ENCODE results near the gene PLPP2.

Gene PLPP2

DNA sequence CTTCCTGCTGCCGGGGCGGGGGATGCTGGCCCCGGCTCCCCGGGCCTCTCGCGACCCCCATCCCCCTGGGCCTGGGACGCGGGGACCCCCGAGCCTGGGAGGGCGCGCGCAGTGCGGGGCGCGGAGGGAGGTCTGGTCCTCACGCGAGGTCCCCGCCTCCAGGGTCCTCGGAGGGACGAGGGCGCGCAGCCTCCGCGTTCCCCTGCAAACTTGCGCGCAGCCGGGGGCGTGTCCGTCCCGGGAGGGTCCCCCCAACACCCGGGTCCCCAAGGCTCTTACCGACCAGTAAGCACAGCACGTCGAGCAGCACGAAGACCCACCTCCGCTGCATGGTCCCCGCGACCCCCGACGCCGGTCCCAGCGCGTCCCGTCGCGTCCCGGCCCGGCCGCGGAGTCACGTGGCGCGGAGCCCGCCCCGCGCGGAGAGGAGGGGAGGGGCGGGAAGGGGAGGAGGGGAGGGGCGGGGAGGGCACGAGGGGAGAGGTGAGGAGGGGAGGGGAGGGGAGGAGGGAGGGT, at the start of gene PLPP2:
TSS of gene PLPP2 (minus strand) at position 398 of the 516 bp plus-strand sequence. CDS start at position 331, 67 bp downstream.
- DNase-seq = no peak

DNA sequence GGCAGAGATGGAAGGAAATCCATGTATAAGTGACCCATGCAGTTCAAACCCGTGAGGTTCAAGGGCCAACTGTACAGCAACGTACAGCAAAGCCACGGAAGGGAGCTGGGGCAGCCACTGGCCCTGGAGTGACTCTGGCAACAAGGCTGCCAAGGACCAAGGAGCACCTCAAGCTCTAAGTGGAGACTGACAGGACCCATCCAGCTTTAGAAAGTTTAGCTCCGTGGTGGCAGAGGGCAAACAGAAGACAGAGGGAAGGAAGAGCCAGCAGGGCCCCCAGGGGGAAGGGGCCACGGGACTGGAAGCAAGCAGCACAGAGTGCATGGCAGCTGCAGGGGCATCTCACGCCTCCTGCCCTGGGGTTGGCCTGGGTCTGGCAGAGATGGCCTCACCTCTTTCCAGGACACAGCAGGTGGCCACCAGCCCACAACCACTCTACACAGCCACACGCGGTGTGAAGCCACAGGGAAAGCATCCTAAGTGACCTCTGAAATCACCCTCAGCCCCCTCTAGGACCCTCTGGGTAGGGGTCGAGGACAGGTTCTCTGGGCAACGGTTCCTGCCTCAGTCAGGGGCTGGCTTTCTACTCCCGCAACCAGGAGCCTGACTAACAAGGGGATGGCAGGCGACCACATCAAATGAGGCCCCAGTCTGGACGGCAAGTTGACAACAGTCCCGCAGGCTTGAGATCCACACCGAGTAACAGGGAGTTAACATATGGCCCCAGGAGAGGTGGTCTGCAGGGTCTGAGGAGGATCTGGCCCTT, 49.6 kb upstream of the PLPP2 start:
- no peak for DNase-seq

DNA sequence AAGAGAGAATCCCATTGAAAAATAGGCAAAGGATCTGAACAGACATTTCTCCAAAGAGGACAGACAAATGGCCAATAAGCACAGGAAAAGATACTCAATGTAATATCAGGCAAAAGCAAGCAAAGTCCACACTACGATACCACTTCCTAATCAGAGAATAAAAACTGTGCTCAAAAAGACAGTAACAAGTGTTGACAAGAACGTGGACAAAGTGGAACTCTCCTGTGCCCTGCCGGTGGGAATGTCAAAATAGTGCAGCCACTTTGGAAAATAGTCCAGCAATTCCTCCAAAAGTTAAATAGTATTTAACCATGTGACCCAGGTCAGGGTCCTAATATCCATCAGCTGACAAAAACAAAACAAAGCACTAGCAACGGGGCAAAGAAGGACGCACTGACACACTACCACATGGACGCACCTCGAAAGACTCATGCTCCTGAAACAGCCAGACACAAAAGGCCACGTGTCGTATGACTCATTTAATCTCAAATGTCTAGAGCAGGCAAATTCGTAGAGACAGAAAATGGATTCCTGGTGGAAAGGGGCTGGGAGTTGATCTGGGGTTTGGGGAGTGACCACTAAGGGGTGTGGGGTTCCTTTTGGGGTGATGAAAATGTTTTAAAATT, 48.2 kb upstream of the PLPP2 start:
- DNase-seq = no peak

DNA sequence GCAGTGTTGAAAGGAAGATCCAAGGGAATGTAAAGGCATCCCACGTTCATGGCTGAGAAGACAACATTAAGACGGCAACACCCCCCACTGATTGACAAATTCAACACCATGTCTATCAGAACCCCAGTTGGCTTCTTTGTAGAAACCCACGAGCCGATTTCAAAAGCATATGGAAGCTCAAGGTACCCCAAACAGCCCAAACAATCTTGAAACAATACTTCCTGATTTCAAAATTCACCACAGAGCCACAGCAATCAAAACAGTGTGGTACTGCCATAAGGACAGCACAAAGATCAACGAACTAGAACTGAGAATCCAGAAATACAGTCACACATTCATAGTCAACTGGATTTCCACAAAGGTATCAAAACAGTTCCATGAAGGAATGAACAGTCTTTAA, 47.2 kb upstream of the PLPP2 start:
- no peak for DNase-seq

DNA sequence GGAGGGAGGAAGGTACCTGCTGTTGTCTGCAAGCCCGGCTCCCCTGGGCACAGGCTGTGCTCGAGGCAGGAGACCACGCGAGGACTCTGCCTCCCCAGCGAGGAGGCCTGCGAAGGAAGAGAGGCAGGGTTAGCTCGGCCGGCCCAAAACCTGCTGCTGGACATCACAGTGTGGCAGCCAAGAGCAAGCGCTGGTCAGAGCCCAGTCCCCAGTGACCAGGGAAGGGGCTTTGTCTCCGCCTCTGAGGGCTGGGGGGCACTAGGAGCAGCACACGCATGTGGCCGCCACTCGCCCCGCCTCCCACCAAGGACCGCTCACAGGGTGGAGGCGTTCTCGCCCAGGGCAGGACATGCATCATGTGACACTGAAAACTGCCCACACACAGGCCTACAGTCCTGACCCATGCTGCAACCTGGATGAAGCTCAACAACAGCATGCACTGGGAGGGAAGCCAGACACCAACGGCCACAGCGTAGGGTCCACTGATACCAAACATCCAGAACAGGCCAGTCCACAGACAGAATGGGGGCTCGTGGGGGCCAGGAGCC, 44.9 kb upstream of the PLPP2 start:
- no peak for DNase-seq

DNA sequence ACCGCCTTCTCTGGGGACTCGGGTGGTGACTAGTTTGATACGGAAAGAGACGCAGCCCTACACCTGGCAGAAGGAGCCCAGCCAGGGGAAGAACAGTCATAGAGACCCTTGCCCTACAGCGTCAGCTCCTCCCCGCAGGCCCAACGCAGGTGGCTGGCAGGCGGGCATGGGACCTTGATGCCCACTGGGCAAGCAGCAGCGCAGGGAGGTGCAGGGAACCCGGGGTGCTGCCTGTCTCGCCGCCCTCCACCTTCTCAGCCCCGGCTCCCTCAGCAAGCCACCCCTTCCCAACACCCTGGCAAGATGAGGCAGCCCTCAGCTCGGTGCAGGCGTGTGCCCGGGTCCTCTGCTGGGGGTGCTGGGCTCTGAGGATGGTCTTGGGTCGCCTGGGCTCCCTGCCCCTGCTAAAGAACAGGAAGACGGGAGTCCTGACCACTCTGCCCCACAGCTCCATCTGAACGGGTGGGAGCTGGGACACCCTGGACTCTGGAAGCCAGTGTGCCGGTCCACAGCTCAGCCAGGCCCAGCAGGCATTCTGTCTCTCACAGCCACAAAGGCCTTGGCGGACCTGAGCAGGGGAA, 44.4 kb upstream of the PLPP2 start:
- DNase-seq = no peak

DNA sequence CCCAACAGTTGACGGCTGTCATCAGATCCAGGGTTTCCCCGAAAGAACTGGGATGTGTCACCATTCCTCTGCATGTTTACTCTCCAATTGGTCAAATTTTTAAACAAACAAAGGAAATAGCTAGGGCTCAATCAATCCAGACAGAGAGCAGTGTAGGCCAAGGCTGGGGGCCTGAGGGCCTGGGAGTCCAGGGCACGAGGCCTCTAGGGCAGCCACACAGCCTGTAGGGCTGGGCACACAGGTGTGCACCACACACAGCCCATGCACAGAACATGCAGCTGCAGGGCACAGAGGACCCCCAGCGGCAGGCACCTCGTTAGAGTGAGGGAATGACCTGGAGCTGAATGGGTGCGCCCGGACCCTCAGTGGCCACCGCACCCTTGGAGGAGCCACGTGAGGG, 43.9 kb upstream of the PLPP2 start:
- no peak for DNase-seq

DNA sequence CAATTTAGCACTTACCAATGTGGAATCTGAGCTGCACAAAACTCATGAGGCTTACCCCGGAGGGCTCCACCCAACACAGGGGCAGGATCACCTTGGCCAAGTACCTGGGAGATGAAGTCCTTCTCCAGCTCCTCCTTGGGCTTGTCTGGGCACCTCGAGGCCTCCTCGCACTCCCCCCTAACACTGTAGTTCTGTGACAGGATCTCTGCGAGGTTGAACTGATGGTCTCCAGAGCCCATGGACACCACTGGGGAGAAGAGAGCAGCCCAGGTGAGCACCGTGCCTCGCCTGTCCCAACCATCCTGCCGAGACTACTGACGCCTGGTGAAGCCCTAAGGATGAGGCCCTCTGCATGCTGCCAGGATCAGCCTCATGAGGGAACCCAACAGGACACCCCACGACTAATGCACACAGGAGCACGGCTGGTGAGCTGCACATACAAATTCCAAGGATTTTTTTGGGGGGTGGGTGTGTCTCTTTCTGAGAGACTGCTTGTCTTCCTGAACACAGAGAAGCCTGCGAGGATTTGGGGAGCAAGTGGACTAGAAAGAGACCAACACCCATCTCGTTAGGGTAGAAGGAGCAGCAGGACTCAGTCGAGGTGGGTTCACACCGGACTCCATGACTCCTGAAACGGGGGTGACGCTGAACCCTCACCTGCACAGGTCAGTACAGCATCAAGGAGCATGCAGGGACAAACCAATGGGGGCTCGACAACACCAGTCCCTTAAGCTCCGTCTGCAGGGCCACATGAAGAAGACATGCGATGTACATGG, 43.3 kb upstream of the PLPP2 start:
- no peak for DNase-seq

DNA sequence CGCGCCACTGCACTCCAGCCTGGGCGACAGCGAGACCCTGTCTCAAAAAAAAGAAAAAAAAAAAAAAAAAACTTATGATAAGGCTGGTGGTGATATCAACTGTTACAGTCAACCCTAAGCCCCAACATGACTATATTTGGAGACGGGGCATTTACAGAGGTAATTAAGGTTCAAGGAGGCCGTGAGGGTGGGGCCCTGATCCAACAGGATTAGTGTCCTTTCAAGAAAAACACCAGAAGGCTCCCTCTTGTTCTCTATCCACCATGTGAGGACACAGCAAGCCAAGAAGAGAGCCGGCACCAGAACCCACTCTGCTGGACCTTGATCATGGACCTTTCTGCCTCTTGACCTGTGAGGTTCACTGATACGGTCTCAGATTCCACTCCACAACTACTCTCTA, 39.3 kb upstream of the PLPP2 start:
- no peak for DNase-seq

DNA sequence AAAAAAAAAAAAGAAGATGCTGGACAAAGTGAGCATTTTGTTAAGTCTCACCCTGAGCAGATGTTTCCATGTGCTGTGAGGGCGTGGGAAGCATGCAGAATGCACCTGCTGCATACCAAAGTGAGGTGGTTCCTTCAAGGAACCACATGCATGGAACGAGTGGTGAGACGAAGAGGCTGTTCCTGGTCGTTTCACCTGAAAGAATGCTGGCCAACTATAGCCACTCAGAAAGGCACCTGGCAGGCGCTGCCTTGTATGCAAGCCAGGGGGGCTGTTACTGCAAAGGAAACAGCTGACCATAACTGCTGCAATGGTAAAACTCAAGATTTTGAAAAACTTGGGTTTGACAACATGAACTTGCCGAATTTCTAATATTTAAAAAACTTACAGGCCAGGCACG, 38.7 kb upstream of the PLPP2 start:
- DNase-seq = no peak

DNA sequence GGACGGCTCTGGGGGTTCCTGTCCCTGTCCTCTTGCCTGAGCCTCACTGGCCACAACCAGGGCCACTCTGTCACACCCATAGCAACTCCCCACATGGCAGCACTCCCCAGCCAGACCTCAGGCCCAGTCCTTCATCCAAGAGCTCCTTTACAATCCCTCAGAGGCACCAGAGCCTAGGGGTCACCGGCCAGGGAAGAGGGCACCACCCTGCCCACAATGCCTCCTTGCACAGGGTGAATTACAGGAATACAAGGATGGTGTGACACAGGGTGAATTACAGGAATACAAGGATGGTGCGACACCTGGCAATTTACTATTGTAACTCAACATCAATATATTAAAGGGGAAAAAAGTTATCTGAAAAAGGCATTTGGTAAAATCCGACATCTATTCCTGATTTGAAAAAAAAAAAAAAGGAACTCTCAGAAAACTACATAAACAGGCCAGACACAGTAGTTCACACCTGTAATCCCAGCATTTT, 36.9 kb upstream of the PLPP2 start:
- DNase-seq = no peak

DNA sequence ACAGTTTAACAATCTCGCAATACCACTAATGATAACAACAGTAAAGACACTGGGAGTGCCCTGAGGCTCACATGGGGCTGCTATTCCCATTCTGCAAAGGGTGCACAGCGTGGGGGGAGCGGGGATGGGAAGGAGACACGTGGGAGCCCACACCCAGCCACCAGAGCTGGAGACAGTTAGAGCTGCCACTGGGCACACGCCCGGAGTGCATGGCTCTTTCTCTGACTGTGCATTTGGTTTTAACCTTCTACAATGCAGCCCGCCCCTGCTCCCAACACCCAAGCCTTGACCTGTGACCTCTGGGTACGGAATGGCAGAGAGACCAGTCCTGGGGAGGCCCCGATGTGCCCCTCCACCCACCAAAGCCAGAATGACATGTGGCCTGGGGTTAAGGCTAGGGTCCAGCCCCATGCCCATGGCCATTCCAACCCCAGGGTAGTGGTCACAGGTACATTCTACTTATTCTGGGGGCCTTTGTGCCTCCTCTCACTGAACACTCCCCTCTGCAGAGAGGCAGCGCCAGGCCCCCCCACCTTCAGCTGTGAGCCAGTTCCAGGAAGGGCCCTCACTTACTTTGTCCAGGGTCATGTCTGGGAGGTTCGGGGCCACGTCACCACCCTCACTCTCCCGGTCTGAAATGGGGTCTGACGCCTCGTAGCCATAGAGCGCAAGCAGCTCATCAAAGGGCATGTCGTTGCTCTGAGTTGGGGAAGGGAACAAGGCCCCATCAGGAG, 36.3 kb upstream of the PLPP2 start:
- no peak for DNase-seq

DNA sequence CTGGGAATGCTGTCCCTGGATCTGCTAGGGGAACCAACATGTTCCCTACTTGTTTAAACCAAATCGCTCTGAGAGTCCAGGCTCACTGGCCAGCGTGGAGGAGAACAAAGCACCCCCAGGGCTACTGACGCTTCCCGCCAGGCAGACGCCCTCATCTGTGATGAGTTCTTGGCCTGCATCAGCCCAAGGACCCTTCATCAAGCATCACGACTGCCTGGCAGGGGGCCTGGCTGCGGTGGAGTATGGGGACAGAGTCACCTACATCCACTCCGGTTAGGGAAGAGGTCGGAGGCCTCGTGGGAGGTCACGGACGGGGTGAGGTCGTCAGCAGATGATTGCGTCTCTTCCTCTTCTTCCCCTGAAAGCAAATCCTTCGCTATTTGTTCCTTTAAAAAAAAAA, 35.7 kb upstream of the PLPP2 start:
- DNase-seq = no peak

DNA sequence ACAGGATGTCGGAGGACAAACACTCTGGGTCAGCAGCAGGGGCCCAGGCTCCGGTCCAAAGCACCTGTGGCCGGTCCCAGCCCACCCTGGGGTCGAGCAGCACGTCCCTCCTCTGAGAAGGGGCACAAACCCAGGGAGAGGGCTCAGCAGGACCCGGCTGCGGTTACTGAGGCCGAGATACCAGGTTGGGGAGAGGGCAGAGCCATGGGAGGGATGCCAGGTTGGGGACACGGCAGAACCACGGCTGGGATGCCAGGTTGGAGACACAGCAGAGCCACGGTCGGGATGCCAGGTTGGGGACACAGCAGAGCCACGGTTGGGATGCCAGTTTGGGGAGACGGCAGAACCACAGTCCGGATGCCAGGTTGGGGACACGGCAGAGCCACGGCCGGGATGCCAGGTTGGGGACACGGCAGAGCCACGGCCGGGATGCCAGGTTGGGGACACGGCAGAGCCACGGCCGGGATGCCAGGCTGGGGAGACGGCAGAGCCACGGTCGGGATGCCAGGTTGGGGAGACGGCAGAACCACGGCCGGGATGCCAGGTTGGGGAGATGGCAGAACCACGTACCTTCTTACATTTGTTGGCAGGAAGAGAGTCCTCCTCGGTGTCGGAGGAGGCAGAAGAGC, 34.8 kb upstream of the PLPP2 start:
- DNase-seq = no peak

DNA sequence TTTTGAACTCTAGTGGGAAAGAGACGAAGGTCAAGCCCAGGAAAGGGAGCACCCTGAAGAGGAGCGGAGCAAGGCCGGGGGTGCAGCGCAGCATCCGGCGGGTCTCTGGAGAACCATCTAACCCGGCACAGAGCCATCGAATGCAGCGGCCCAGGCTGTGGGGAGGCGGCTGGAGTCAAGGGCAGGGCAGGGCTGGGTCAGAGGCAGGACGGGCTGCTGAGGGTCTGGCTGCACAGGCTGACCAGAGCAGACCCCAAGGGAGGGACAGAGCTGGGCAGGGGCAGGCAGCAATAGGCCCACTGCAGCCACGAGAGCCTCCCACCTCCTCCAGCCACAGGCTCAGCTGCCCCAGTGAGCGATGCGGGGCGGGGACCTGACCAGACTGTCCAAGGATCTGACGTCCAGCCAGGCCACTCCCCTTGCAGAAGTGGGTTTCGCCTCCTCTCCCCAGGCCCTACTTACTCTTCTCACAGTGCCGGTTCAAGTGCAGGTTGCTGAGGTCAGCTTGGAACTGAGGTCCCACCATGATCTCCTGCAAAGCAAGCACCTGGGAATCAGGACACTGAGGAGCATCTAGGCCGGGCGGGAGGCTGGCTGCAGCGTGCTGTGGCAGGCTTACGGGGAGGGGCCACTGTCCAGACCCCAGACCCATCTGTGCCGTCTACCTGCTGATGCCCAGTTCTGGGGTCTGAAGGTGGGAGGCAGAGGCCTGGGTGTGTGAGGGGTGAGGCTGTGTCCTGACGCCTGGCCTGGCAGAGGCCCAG, 34.2 kb upstream of the PLPP2 start:
- DNase-seq = no peak

DNA sequence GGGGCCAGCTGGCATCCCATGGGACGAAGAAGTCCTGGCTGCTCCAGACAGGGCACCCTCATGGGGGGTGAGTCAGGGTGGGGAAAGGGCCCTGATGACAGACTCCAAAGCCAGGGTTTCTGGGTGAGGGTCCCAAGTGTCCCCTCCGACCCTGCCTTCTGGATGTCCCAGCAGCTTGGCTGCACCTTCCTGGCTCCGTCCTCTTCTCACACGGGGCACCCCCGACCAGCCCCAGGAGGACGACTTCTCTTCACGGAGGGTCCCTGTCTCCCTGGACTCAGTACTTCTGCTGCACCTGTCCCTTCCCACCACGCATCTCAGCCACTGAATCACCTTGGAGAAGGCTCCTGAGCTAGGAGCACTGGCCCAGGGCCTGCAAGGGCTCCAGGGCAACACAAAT, 33.5 kb upstream of the PLPP2 start:
- no peak for DNase-seq

DNA sequence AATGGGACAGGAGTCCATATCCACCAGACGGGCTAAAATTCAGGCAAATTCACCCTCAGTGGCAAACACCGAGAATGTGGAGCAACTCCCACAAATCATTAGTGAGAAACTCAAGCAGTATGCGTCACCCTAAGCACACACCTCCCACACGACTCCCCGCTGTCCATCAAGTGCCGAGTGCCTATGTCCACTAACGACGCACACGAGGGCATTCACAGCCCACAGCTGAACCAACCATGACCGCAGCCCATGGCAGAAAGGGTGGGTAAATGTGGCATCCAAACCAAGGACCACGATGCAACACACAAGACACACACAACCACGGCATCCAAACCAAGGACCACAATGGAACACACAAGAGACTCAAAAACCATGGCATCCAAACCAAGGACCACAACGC, 31.4 kb upstream of the PLPP2 start:
- no peak for DNase-seq

DNA sequence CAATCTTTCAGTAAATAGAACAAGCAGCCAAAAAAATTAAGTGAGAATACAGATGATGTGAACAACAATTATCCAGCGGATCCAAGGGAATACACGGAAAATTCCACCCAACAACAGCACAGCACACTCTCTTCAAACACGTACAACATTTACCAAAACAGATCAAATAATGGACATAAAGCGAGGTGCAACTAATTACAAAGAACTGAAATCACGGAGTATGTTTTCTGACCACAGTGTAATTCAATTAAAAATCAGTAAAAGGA, 27.2 kb upstream of the PLPP2 start:
- DNase-seq = no peak

DNA sequence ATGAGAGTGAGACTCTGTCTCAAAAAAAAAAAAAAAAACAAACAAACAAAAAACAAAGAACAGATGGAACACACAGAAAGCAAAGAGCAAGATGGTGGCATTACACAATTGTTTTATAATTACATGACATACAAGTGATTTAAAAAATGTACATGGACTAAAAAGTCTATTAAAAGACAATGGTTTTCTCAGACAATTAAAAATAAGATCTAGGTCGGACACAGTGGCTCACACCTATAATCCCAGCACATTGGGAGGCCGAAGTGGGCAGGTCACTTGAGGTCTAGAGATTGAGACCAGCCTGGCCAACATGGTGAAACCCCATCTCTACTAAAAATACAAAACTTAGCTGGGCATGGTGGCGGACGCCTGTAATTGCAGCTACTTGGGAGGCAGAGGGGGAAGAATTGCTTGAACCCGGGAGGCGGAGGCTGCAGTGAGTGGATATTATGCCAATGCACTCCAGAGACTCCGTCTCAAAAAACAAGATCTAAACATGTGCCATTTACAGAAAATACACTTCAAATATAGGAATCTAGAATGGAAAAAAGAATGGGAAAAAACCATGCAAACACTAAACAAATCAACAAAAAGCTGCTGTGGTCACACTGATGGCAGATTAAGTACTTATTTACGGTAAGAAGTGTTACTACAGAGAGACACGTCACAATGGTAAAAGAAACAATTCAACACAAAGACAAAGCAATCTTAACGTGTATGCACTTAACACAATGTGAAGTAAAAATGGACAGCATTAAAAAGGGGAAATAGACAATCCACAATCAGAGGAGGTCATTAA, 26.7 kb upstream of the PLPP2 start:
- no peak for DNase-seq

DNA sequence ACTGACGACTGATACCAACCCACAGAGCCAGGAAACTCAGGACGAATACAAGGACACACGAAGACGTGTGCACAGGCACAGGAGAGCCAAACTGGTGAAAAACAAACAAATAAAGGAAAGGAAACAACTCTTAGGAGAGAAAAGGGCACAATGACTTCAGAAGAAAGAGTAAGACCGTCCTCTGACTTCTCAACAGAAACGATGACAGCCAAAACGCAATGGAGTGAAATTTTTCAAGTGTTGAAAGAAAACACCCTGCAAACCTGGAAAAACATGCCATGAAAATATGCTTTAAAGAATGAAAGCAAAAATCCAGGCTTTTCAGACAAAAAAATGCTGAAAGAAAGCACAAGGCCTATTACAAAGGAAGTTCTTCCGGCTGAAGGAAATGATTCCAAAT, 24.6 kb upstream of the PLPP2 start:
- no peak for DNase-seq

All from DMS 273 treated with DMSO at 0.1 percent for 48 hours (cell line).